HEK293T (cell line): ENCODE data around the gene APOBEC3A.

Experiments
- CTCF ChIA-PET: fragments of 350-600 bp; formaldehyde crosslinking; extraction: SDS; loops from one replicate; lab custom pipeline; 2021; ENCODE audit warnings: antibody characterized with exemption, inconsistent platforms; lab: Yijun Ruan, JAX
- POLR2A ChIA-PET: fragments of 350-600 bp; formaldehyde crosslinking; extraction: SDS; loops from one replicate; lab custom pipeline; 2020; ENCODE audit warnings: antibody characterized with exemption, inconsistent platforms; lab: Yijun Ruan, JAX
- DNase-seq: peaks from one replicate; pipeline ENCODE4 v3.0.0; 2012; ENCODE audit warnings: mixed read lengths; ENCODE audit errors: extremely low spot score
- ARNT ChIP-seq: fragments of 450-650 bp; IDR thresholded peaks from 2 replicates; pipeline ENCODE4 v1.6.1; 2017; ENCODE audit warnings: mild to moderate bottlenecking
- BHLHE40 ChIP-seq: fragments of 450-650 bp; IDR thresholded peaks from 2 replicates; pipeline ENCODE4 v1.6.1; 2016; ENCODE audit warnings: mild to moderate bottlenecking, moderate library complexity, borderline replicate concordance
- CTBP1 ChIP-seq: fragments of 450-650 bp; IDR thresholded peaks from 2 replicates; pipeline ENCODE4 v1.6.1; 2016; ENCODE audit warnings: borderline replicate concordance
- ELF4 ChIP-seq: fragments of 450-650 bp; IDR thresholded peaks from 2 replicates; pipeline ENCODE4 v1.6.1; 2017; ENCODE audit warnings: antibody characterized with exemption
- FOXA1 ChIP-seq: fragments of 450-650 bp; IDR thresholded peaks from 2 replicates; pipeline ENCODE4 v1.6.1; 2016; ENCODE audit warnings: mild to moderate bottlenecking
- FOXK2 ChIP-seq: fragments of 450-650 bp; IDR thresholded peaks from 2 replicates; pipeline ENCODE4 v1.6.1; 2016; ENCODE audit warnings: mild to moderate bottlenecking
- FOXM1 ChIP-seq: fragments of 450-650 bp; IDR thresholded peaks from 2 replicates; pipeline ENCODE4 v1.6.1; 2017; ENCODE audit warnings: mild to moderate bottlenecking, borderline replicate concordance
- HDGF ChIP-seq: fragments of 450-650 bp; IDR thresholded peaks from 2 replicates; pipeline ENCODE4 v1.6.1; 2017; ENCODE audit warnings: antibody characterized with exemption, borderline replicate concordance
- L3MBTL2 ChIP-seq: fragments of 450-650 bp; conservative IDR thresholded peaks from 2 replicates; pipeline ENCODE4 v1.6.1; 2016; ENCODE audit warnings: mild to moderate bottlenecking
- LEF1 ChIP-seq: fragments of 450-650 bp; IDR thresholded peaks from 2 replicates; pipeline ENCODE4 v1.6.1; 2017; ENCODE audit warnings: mild to moderate bottlenecking, borderline replicate concordance
- NFRKB ChIP-seq: fragments of 450-650 bp; IDR thresholded peaks from 2 replicates; pipeline ENCODE4 v1.6.1; 2016; ENCODE audit warnings: mild to moderate bottlenecking, moderate library complexity
- PKNOX1 ChIP-seq: fragments of 450-650 bp; IDR thresholded peaks from 2 replicates; pipeline ENCODE4 v1.6.1; 2016
- SP1 ChIP-seq: fragments of 450-650 bp; IDR thresholded peaks from 2 replicates; pipeline ENCODE4 v1.6.1; 2017
- SUZ12 ChIP-seq: fragments of 450-650 bp; IDR thresholded peaks from 2 replicates; pipeline ENCODE4 v1.6.1; 2016; ENCODE audit warnings: mild to moderate bottlenecking
- TARDBP ChIP-seq: fragments of 450-650 bp; IDR thresholded peaks from 2 replicates; pipeline ENCODE4 v1.6.1; 2016
- ZNF384 ChIP-seq: fragments of 450-650 bp; IDR thresholded peaks from 2 replicates; pipeline ENCODE4 v1.6.1; 2016

Gene APOBEC3A

GRCh38 chr22:38935023-38935422, 22.4 kb upstream of the APOBEC3A start:
- POLR2A ChIA-PET: no interaction called here
- no peak for DNase-seq

GRCh38 chr22:38935616-38936015, 21.8 kb upstream of the APOBEC3A start:
- no peak for TF ChIP-seq FOXA1
- TF ChIP-seq ARNT: no peak
- TF ChIP-seq CTBP1: no peak
- no peak for TF ChIP-seq FOXM1
- no peak for TF ChIP-seq PKNOX1
- no peak for TF ChIP-seq ZNF384
- TF ChIP-seq ELF4: no peak
- no peak for TF ChIP-seq TARDBP
- TF ChIP-seq FOXK2: no peak
- TF ChIP-seq NFRKB: no peak
- TF ChIP-seq BHLHE40: no peak
- no peak for TF ChIP-seq LEF1
- no peak for TF ChIP-seq SP1
- no peak for TF ChIP-seq L3MBTL2
- ChIA-PET CTCF (interaction anchor here (0.6 kb wide), 1 partner anchor 49 kb away, joined by 5 read pairs; no protein-coding TSS in a partner anchor), POLR2A (no interaction called here)
- no peak for DNase-seq

More at GRCh38 chr22:38935023-38935422, 22.4 kb upstream of the APOBEC3A start:
- TF ChIP-seq L3MBTL2 (no peak), BHLHE40 (no peak), SP1 (no peak)
- CTCF ChIA-PET: no interaction called here

- CTCF ChIA-PET: interaction anchor here (0.6 kb wide), 1 partner anchor 50 kb away, joined by 5 read pairs; no protein-coding TSS in a partner anchor
- TF ChIP-seq LEF1: no peak
- TF ChIP-seq SUZ12: no peak
- no peak for TF ChIP-seq FOXM1
- TF ChIP-seq NFRKB: no peak
- TF ChIP-seq ARNT: no peak
- no peak for TF ChIP-seq BHLHE40
- TF ChIP-seq PKNOX1: no peak
- no peak for TF ChIP-seq FOXK2
- TF ChIP-seq HDGF: no peak
- no peak for TF ChIP-seq CTBP1
- no peak for TF ChIP-seq ZNF384
- no peak for DNase-seq
- POLR2A ChIA-PET: interaction anchor here (0.6 kb wide), 1 partner anchor 16 kb away, joined by 3 read pairs; no protein-coding TSS in a partner anchor
These were observed 20.8 kb upstream of the APOBEC3A start for GRCh38 chr22:38936562-38936961.

- TF ChIP-seq CTBP1 (no peak), ARNT (no peak), FOXK2 (no peak), LEF1 (no peak), ZNF384 (no peak), SUZ12 (no peak), L3MBTL2 (no peak)
- CTCF ChIA-PET: no interaction called here
- no peak for DNase-seq
- POLR2A ChIA-PET: interaction anchor here (0.6 kb wide), 1 partner anchor 16 kb away, joined by 3 read pairs; no protein-coding TSS in a partner anchor
These were observed 20.4 kb upstream of the APOBEC3A start for GRCh38 chr22:38937036-38937435.

GRCh38 chr22:38937541-38937940, 19.9 kb upstream of the APOBEC3A start:
- ChIA-PET CTCF (no interaction called here), POLR2A (no interaction called here)
- TF ChIP-seq SUZ12 (no peak), TARDBP (no peak), NFRKB (no peak), HDGF (no peak), L3MBTL2 (no peak), LEF1 (no peak), ZNF384 (no peak), FOXA1 (no peak), SP1 (no peak), ELF4 (no peak), PKNOX1 (no peak)
- DNase-seq: no peak

GRCh38 chr22:38938221-38938620, 19.2 kb upstream of the APOBEC3A start:
- no peak for TF ChIP-seq PKNOX1
- no peak for TF ChIP-seq SP1
- no peak for TF ChIP-seq FOXM1
- no peak for TF ChIP-seq LEF1
- TF ChIP-seq CTBP1: no peak
- TF ChIP-seq SUZ12: no peak
- TF ChIP-seq TARDBP: no peak
- no peak for TF ChIP-seq ELF4
- TF ChIP-seq FOXA1: no peak
- no peak for TF ChIP-seq NFRKB
- TF ChIP-seq ARNT: no peak
- no peak for TF ChIP-seq FOXK2
- TF ChIP-seq BHLHE40: no peak
- no peak for TF ChIP-seq L3MBTL2
- TF ChIP-seq ZNF384: no peak
- no peak for TF ChIP-seq HDGF
- DNase-seq: no peak
- CTCF ChIA-PET: no interaction called here
- POLR2A ChIA-PET: interaction anchor here (1.2 kb wide), 1 partner anchor 14 kb away, joined by 6 read pairs; no protein-coding TSS in a partner anchor
